Eye (tissue), 1 donor: ENCODE data around the gene CDC42BPA.
A peak's percentile ranks its signal among the peaks of the same experiment; 100 is the strongest.
"Not testable (repeated sequence)": the region's sequence is repeated elsewhere in the genome, so short reads cannot be mapped to it uniquely, and the experiment has no call there.

Experiments used
- DNase-seq: peaks from one replicate; pipeline ENCODE4 v3.0.0-alpha.2; 2015

CDC42BPA gene

DNA sequence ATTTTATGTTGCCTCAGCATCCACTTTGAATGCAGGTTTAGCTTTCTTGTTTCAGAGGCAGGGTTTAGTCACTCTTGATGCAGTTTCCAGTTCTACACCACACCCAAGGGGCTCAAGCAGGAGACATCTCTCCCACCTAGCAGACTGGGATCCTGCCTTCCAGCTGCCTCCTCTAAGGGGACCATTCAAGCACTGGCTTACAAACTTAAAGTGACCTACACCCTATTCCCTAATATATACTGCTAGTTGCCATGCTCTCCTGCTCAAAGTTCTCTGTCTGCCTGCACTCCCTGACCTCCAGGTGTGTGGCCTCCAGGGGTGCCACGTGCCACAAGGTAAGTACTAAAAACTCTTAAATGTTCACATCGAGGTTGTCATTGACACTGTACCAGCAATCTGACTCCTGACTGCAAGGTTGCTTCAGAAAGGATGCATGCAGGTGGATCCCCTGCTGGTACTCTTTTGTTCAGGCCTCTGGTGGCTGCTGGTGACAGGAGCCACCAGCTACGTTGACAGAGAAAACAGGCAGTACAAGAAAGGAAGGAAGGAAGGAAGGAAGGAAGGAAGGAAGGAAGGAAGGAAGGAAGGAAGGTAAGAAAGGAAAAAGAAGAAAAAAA is 192.3 kb downstream of the CDC42BPA start:
- no peak for DNase-seq

- no peak for DNase-seq
Observed at GRCh38 chr1:227124473-227124872, 193.8 kb downstream of the CDC42BPA start.

DNA sequence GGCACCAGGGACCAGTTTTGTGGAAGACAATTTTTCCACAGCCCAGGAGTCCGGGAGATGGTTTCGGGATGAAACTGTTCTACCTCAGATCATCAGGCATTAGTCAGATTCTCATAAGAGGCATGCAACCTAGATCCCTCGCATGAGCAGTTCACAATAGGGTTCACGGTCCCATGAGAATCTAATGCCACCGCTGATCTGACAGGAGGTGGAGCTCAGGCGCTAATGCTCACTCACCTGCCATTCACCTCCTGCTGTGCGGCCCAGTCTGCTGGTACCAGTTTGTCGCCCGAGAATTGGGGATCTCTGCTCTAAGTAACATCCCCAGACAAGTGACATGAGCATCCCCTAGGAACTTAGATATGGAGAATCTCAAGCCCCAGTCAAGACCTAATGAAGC is 197.5 kb downstream of the CDC42BPA start:
- DNase-seq, result peak; percentile 88

GRCh38 chr1:227112538-227112937 is 205.8 kb downstream of the CDC42BPA start:
- DNase-seq, result no peak

DNA sequence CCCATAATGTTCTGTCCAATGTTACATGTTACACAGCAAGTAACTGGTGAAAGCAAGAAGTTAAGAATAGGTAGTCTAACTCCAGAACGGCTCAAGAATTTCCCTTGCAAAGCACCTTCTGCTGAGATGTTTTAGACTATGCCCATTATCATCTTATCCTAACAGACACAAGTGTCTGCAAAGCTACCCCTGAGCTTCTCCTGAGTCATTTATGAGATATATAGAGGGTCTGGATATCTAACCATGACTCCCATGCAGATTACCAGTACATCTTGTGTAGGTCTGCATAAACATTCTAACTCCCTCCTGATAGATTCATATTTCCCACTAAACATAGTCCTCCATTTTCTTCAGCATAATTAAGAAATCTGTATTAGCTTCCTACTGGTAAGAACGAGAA is 206.5 kb downstream of the CDC42BPA start:
- no peak for DNase-seq

DNA sequence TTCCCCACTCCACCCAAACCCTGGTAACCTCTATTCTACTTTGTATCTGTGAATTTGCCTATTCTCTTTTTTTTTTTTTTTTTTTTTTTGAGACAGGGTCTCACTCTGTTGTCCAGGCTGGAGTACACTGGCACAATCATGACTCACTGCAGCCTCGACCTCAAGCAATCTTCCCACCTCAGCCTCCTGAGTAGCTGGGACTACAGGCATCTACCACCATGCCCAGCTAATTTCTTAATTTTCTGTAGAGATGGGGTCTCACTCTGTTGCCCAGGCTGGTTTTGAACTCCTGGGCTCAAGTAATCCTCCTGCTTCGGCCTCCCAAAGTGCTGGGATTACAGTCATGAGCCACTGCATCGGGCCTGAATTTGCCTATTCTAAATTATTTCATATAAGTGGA is 213.0 kb downstream of the CDC42BPA start:
- not testable (repeated sequence) for DNase-seq

DNA sequence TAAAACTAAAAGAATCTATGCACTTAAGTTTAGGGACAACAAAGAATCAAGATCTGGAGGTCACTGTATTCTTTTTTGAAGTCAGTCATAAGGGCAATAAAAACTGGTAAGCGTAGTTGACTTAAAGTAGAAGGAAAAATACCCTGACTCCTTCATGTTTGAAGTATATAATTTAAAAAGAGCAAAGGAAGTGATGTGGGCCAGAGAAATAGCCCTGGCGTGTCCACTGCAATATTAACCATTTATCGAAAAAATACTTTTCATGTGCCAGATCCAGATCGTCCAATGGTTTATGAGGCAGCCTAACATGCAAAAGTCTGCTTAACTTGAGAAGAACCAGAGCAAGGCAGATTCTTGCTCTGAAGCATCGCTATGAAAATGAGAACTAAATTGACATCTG is 216.2 kb downstream of the CDC42BPA start:
- DNase-seq, result no peak

GRCh38 chr1:227094249-227094966 is 223.9 kb downstream of the CDC42BPA start:
- no peak for DNase-seq

DNA sequence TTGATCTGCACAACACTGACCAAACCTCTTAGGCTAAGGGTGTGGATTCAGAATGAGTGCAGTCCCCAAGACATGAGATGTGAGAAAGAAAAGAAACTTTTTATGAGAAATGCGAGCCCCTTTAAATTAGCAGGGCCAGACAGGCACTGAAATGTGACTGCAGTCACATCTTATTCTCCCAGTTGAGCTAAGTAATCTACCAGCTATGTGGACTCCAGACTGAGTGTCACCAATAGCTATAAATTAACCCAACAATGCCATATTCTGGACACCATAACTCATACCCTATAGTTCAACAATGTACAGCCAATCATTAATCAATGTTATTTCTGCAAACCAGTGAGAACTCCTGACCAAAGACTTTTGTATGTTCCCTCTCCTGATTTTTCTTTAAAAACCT is 225.0 kb downstream of the CDC42BPA start:
- no peak for DNase-seq

- no peak for DNase-seq
Observed at GRCh38 chr1:227092069-227092468, 226.2 kb downstream of the CDC42BPA start.

DNA sequence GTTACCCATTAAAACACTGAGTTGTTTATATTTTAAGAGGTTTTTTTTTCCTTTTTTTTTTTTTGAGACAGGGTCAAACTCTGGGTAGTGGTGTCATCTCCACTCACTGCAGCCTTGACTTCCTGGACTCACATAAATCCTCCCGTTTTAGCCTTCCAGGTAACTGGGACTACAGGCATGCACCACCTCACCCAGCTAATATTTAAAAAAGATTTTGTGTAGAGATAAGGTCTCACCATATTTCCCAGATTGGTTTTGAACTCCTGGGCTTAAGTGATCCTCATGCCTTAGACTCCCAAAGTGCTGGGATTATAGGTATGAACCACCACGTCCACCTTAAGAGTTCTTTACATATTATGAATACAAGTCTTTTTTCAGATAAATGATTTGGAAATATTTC is 231.7 kb downstream of the CDC42BPA start:
- no peak for DNase-seq

DNA sequence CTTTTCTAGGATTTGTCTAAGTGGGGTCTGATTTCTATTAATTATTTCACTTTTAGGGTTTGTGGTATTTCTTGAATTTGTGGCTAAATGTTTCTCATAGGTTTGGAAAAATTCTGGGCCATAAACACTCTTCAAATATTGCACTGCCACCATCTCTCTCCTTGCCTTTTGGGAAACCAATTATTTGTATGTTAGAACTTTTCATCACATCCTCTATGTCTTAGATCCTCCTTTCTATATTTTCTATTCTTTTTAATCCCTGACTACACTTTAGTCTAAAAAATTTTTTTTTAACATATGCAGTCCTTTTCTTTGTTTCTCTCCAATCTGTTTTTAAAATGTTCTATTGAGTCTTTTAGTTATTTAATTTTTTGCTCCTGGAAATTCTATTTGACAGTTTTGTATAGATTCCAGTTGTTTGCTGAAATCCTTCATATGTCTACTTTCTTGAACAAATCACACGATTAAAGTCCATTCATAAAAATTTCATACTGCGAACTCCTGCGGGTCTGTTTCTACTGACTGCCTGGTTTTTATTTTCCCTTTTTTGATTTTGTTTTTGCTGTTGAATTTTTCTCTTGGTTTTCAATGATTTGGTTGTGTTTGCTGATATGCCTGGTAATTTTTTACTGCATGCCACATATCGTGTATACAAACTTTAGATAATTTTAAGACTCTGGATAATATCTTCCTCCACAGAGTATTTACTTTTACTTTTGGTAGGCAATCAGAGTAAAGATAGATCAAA is 235.1 kb downstream of the CDC42BPA start:
- no peak for DNase-seq

GRCh38 chr1:227077783-227078182 is 240.5 kb downstream of the CDC42BPA start:
- no peak for DNase-seq

DNA sequence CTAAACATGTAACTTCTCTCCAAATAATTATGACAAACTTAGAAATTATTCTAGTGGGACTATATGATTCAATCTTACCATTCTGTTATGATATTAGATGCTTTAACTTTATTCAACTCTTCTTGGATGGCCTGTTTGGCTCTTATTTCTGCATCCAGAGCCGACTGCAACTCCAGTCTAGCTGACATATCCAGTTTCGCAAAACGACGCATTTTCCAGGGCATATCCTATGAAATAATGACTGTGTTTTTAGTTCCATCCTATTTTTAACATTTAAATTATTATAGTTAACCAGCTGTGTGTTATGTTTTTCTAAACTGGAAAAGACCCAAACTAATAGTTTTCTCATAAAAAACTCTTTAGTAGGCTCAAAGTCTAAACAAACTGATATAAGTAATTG is 244.5 kb downstream of the CDC42BPA start:
- no peak for DNase-seq

DNA sequence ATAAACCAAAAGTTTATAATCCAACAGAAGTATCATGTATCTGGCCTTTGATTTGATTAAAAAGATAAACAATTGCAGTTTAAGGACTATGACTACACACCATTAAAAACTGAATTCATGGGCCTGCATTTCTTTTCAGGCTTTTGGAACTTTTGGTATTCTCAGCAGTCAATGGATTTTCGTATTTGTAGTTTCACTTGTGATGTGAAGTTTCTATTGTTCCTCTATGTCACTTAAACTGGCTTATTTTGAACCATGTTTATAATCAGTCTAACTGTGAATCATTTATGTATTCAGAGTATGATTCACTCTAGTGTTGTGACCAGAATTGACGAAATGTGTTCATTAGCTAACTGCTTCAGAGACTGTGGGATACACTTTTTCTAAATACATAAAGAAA is 245.3 kb downstream of the CDC42BPA start:
- no peak for DNase-seq

- no peak for DNase-seq
Observed at GRCh38 chr1:227071895-227072587, 246.3 kb downstream of the CDC42BPA start.

DNA sequence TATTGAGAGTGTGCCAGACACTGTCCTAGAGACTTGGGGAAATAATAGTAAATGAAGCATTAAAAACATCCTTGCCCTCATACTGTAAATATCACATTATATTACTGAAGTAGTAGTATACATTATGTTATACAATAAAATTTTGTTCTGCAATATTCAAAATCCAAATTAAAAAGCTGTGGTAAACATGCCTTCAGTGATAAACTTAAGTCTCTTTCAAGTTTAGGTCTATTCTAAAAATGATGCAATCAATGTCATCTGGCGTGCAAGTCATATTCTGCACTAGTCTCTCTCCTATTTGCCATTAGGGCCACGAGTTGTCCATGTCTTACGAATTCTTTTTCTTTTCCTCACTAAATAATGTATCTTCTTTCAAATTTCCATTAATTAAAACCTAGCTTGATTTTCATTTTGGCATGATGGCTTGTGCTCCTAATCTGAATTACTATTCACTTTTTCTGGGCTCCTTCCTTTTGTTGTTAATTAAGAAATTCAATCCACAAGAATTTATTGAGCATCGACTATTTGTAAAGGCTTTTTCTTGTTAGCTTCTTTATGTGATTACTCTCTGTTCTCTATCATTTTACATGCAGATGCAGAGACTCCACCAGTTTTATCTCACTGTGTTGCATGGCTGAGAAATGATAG is 247.5 kb downstream of the CDC42BPA start:
- DNase-seq, result no peak

DNA sequence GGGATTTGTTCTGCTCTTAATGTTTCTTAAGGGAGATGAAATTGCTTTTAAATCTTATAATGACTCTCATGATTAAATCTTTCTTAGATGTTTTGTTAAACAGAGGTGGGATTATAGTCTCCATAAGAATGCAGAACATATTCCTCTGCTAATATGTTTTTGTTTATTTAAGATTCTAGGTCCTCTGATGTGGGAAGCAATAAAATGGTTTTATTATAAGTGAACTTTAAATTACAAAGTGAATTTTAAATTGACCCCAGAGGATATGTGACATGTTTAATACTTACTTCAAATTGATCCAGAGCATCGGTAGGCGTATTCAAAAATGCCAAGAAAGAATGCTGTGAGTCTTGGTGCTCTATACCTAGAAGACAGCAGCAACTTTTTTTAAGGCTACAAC is 248.8 kb downstream of the CDC42BPA start:
- no peak for DNase-seq

DNA sequence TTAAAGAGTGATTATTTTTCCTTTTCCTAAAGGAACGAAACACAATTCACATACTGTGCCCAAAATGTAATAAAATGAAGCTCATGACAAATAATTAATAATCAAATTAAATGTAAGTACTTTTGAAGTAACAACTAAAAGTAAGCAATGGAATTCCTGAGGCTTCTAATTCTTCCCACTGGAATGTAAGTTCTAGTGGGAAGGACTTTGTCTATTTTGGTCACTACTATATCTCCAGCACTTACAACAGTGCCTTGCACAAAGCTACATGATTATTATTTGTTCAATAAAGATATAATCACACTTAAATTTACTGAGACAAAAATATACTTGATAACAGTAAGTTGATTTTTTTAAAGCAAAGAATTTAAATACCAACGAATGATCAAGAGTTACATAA is 249.4 kb downstream of the CDC42BPA start:
- DNase-seq, result no peak

DNA sequence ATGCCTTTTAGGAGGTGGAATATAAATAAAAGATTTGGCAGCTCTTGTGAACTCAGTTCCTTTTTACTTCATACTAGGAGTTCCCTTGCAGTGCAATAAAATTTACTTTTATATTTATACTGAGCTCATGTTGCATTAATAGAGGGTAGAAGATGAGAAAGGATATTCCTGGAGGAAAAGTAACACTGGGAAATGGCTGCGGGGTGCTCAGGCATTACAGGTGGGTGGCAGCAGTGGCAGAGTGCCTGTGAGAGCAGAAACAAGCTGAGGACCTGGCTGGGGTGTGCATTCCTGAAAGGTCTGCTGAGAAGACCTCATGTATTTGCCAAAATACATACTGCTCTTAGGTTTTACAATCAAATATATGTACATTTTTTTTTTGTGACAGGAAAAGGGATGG is 251.3 kb downstream of the CDC42BPA start:
- no peak for DNase-seq

- no peak for DNase-seq
Observed at GRCh38 chr1:227065311-227065710, 253.0 kb downstream of the CDC42BPA start.

- DNase-seq, result no peak
Observed at GRCh38 chr1:227062306-227062705, 256.0 kb downstream of the CDC42BPA start.

DNA sequence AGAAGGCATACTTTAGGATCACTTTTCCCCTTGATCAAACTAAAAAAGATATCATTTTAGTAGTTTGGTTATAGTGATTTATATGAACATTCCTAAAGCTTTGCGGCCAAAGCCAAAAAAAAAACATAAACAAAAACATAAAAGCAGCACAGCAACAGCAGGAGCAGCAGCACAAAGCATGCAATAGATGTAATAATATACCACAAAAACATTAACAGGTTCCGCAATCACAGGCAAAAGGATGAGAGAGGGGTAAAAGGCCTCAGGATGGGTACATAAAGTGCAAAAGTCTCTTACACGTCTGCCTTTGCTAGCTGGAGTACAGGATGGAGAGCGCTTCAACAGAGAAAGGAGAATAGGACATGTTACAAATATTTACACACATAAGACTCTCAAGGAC is 259.2 kb downstream of the CDC42BPA start:
- DNase-seq, result no peak
